T-cell (primary cell): Measurements from ENCODE around the gene ANKRD13D. TPM values are rescaled to one million over a fixed set of nuclear protein-coding genes. Genes with fewer than 3 reads are reported as not detected.
"Not testable (repeated sequence)": the region's sequence is repeated elsewhere in the genome, so short reads cannot be mapped to it uniquely, and the experiment has no call there.

ENCODE experiments used
- ATAC-seq, 4 experiments: fragments of 200-7000 bp in 3 of 4; fragments of 150-1000 bp in 1 of 4; cut with Tn5 transposase; replicated peaks in 1 of 4; 1 replicate in 3 of 4; 2 replicates in 1 of 4; pipeline ENCODE4 v1.10.0; 2021; ENCODE audit warnings: moderate library complexity in 3 of 4, mild to moderate bottlenecking in 2 of 4, moderate number of reproducible peaks in 1 of 4
- CTCF ChIA-PET, 2 donors: fragments of 300-600 bp; sonication (Branson Sonifier 250); formaldehyde crosslinking; loops; one replicate each; lab custom pipeline; 2022; ENCODE audit warnings: antibody characterized with exemption in 2 of 2; lab: Charles Lee
- POLR2A ChIA-PET, 2 donors: fragments of 300-600 bp; sonication (Branson Sonifier 250); formaldehyde crosslinking; loops; one replicate each; lab custom pipeline; 2022; ENCODE audit warnings: antibody characterized with exemption in 2 of 2; lab: Charles Lee
- DNase-seq, 35 experiments: peaks; one replicate each; pipeline versions ENCODE4 v3.0.0 to v3.0.0-alpha.2; 2013 to 2023
- H3K27ac ChIP-seq: one replicate; pipeline ENCODE4 v1.5.1; 2013; ENCODE audit warnings: low read length
- H3K27me3 ChIP-seq, 2 experiments: replicated peaks in 1 of 2; 1 replicate in 1 of 2; 2 replicates in 1 of 2; pipeline versions ENCODE4 v1.6.1 to v1.7.0; 2013; ENCODE audit warnings: low read length in 1 of 2, mixed read lengths in 1 of 2; ENCODE audit not compliant: control insufficient read depth in 2 of 2, insufficient read depth in 2 of 2; ENCODE audit errors: extremely low read depth in 1 of 2
- H3K36me3 ChIP-seq, 2 donors: 1 replicate in 1 of 2; 2 replicates in 1 of 2; pipeline versions ENCODE4 v1.6.1 to v1.7.0; 2013; ENCODE audit warnings: low read length in 1 of 2; ENCODE audit not compliant: control insufficient read depth in 2 of 2, insufficient read depth in 1 of 2; ENCODE audit errors: extremely low read depth in 1 of 2
- H3K4me1 ChIP-seq, 2 experiments: 1 replicate in 1 of 2; 2 replicates in 1 of 2; pipeline versions ENCODE4 v1.6.1 to v1.7.0; 2013; ENCODE audit warnings: low read length in 2 of 2, mixed read lengths in 1 of 2; ENCODE audit not compliant: insufficient read depth in 2 of 2, control insufficient read depth in 1 of 2; ENCODE audit errors: extremely low read depth in 1 of 2
- H3K4me3 ChIP-seq, 2 donors: 1 replicate in 1 of 2; 2 replicates in 1 of 2; pipeline versions ENCODE4 v1.5.1 to v1.7.0; 2013; ENCODE audit warnings: mild to moderate bottlenecking in 2 of 2, low read length in 1 of 2, moderate library complexity in 1 of 2; ENCODE audit not compliant: control insufficient read depth in 1 of 2; ENCODE audit errors: extremely low read depth in 1 of 2
- H3K9me3 ChIP-seq: 2 replicates; pipeline ENCODE4 v1.7.0; 2013
- H3K27ac Mint-ChIP-seq, 2 donors: one replicate each; pipeline ENCODE4 v1.8.0; 2020 to 2021; ENCODE audit warnings: mild to moderate bottlenecking in 2 of 2, mixed read lengths in 2 of 2
- H3K27me3 Mint-ChIP-seq, 2 donors: one replicate each; pipeline ENCODE4 v1.8.0; 2021 to 2022; ENCODE audit warnings: mixed read lengths in 2 of 2
- H3K36me3 Mint-ChIP-seq: one replicate; pipeline ENCODE4 v1.8.0; 2021; ENCODE audit warnings: mixed read lengths
- H3K4me1 Mint-ChIP-seq, 3 donors: one replicate each; pipeline ENCODE4 v1.8.0; 2020 to 2022; ENCODE audit warnings: mixed read lengths in 3 of 3, mild to moderate bottlenecking in 1 of 3
- H3K4me3 Mint-ChIP-seq, 3 donors: one replicate each; pipeline ENCODE4 v1.8.0; 2020 to 2022; ENCODE audit warnings: mild to moderate bottlenecking in 3 of 3, mixed read lengths in 3 of 3, moderate library complexity in 3 of 3
- H3K9me3 Mint-ChIP-seq, 3 donors: one replicate each; pipeline ENCODE4 v1.8.0; 2020 to 2022; ENCODE audit warnings: mixed read lengths in 3 of 3
- WGBS: methylation state at CpG from one replicate; pipeline ENCODE4 v1.1.5; 2013; ENCODE audit warnings: missing lambda C conversion rate; ENCODE audit not compliant: insufficient coverage; 5-methylcytosine and 5-hydroxymethylcytosine counted together
- total RNA-seq, 35 experiments: library from RNA in 6 of 35; stranded (reverse) in 6 of 35; fragments of 120-200 nt in 1 of 35; gene quantifications; one replicate each; pipeline versions ENCODE4 v1.2.1 to v1.2.4 and lab custom pipeline; 2013 to 2026

ANKRD13D gene
- total RNA-seq, 5 donors from 2014 or later (not counting 1 experiment from before 2014, with no cell fraction given): 150 to 249 (median 237) TPM

- ChIA-PET CTCF (interaction anchor here in 1 of 2 donors (0.7 to 2.1 kb wide), 7 partner anchors 24 to 53 kb away, joined by 3 to 20 read pairs (median 4); partner anchors contain the start of gene GRK2), POLR2A (interaction anchor here in 1 of 2 donors (0.8 to 1.0 kb wide), 2 partner anchors 14 to 45 kb away, joined by 3 read pairs; partner anchors contain the start of gene SSH3)
- Histone ChIP-seq H3K36me3 (no peaks in the 10 kb centered on the region), H3K27me3 (no peaks in the 10 kb centered on the region), H3K4me3 (peak overlapping the region; percentile 68 to 93), H3K27ac (peak overlapping the region; percentile 67), H3K9me3 (no peaks in the 10 kb centered on the region), H3K4me1 (peaks cover 13 to 53% of the 10 kb centered on the region in 2 experiments)
- DNase-seq (peak in 1 of 35 experiments; percentile 16), ATAC-seq (no peak)
- H3K36me3 Mint-ChIP-seq: peaks cover 5% of the 10 kb centered on the region
- H3K9me3 Mint-ChIP-seq: no peaks in the 10 kb centered on the region
- H3K27ac Mint-ChIP-seq: peak overlapping the region; percentile 95 to 98
- H3K27me3 Mint-ChIP-seq: no peaks in the 10 kb centered on the region
- peak overlapping the region; percentile 93 to 98 (median 94) for H3K4me3 Mint-ChIP-seq
- 4% methylated on average over 5 of the region's 10 CpGs for WGBS
- peaks cover 40 to 63% (median 48%) of the 10 kb centered on the region in 3 donors for H3K4me1 Mint-ChIP-seq
Observed at GRCh38 chr11:67316882-67317204, 27.7 kb downstream of the ANKRD13D start.

- Histone ChIP-seq H3K27ac (peak overlapping the region; percentile 67), H3K36me3 (no peaks in the 10 kb centered on the region), H3K4me1 (peaks cover 11 to 48% of the 10 kb centered on the region in 2 experiments), H3K4me3 (peak overlapping the region; percentile 68 to 93), H3K9me3 (no peaks in the 10 kb centered on the region), H3K27me3 (no peaks in the 10 kb centered on the region)
- ChIA-PET CTCF (interaction anchor here (0.5 to 2.1 kb wide), 11 partner anchors 24 to 133 kb away, joined by 3 to 20 read pairs (median 4); partner anchors contain the start of genes ANKRD13D (in 1 of the 2) and GRK2 (in 1 of the 2)), POLR2A (interaction anchor here in 1 of 2 donors (0.8 to 1.3 kb wide), 3 partner anchors 14 to 78 kb away, joined by 3 to 4 read pairs (median 3); partner anchors contain the start of gene SSH3)
- WGBS: under 1% methylated on average over 55 of the region's 55 CpGs
- Mint-ChIP-seq H3K27ac (peak overlapping the region; percentile 95 to 98), H3K36me3 (peaks cover 5% of the 10 kb centered on the region), H3K27me3 (no peaks in the 10 kb centered on the region), H3K4me1 (peaks cover 35 to 60% (median 43%) of the 10 kb centered on the region in 3 donors), H3K9me3 (no peaks in the 10 kb centered on the region), H3K4me3 (peak overlapping the region; percentile 93 to 98 (median 94))
- DNase-seq: peak; percentile 91 to 99 (median 97)
- ATAC-seq: peak; percentile 83 to 86 (median 84)
Observed at GRCh38 chr11:67317205-67317887, 28.2 kb downstream of the ANKRD13D start.

- peaks cover 5 to 41% of the 10 kb centered on the region in 2 experiments for H3K4me1 ChIP-seq
- ATAC-seq (peak; percentile 40 to 56 (median 54)), DNase-seq (peak in 11 of 35 experiments; percentile 7 to 43 (median 26))
- peak overlapping the region; percentile 95 to 98 for H3K27ac Mint-ChIP-seq
- ChIA-PET CTCF (interaction anchor here (0.5 to 2.1 kb wide), 9 partner anchors 29 to 132 kb away, joined by 3 to 20 read pairs (median 4); partner anchors contain the start of genes ANKRD13D (in 1 of the 2) and GRK2 (in 1 of the 2)), POLR2A (interaction anchor here in 1 of 2 donors (1.0 to 1.3 kb wide), 2 partner anchors 47 to 78 kb away, joined by 3 to 4 read pairs; no protein-coding TSS in a partner anchor)
- H3K4me3 ChIP-seq: peak overlapping the region; percentile 68 to 93
- no peaks in the 10 kb centered on the region for H3K9me3 ChIP-seq
- peak overlapping the region; percentile 93 to 98 (median 94) for H3K4me3 Mint-ChIP-seq
- peaks cover 5% of the 10 kb centered on the region for H3K36me3 Mint-ChIP-seq
- H3K36me3 ChIP-seq: no peaks in the 10 kb centered on the region
- H3K27me3 Mint-ChIP-seq: no peaks in the 10 kb centered on the region
- 1% methylated on average over 50 of the region's 53 CpGs for WGBS
- no peaks in the 10 kb centered on the region for H3K27me3 ChIP-seq
- H3K27ac ChIP-seq: peak overlapping the region; percentile 67
- no peaks in the 10 kb centered on the region for H3K9me3 Mint-ChIP-seq
- H3K4me1 Mint-ChIP-seq: peaks cover 28 to 53% (median 36%) of the 10 kb centered on the region in 3 donors
Observed at GRCh38 chr11:67317888-67318555, 28.9 kb downstream of the ANKRD13D start.

- H3K4me3 ChIP-seq, H3K27ac ChIP-seq, H3K9me3 Mint-ChIP-seq, H3K36me3 Mint-ChIP-seq, H3K36me3 ChIP-seq, H3K27me3 Mint-ChIP-seq, H3K9me3 ChIP-seq, ATAC-seq, DNase-seq, H3K27me3 ChIP-seq: not testable (repeated sequence)
- Mint-ChIP-seq H3K4me3 (peak overlapping the region; percentile 93 to 98 (median 94)), H3K27ac (peak overlapping the region in 1 of 2 donors; percentile 39), H3K4me1 (peaks cover 21 to 46% (median 29%) of the 10 kb centered on the region in 3 donors)
- CTCF ChIA-PET: interaction anchor here in 1 of 2 donors (1.0 kb wide), 1 partner anchor 27 kb away, joined by 6 read pairs; no protein-coding TSS in a partner anchor
- H3K4me1 ChIP-seq: peaks cover 0 to 33% of the 10 kb centered on the region in 2 experiments
- 92% methylated on average over 8 of the region's 12 CpGs for WGBS
- POLR2A ChIA-PET: interaction anchor here in 1 of 2 donors (0.5 kb wide), 1 partner anchor 156 kb away, joined by 8 read pairs; no protein-coding TSS in a partner anchor
Observed at GRCh38 chr11:67318876-67319275, 29.8 kb downstream of the ANKRD13D start.

GRCh38 chr11:67320011-67320410, 30.9 kb downstream of the ANKRD13D start:
- no peaks in the 10 kb centered on the region for H3K36me3 ChIP-seq
- no peaks in the 10 kb centered on the region for H3K27me3 Mint-ChIP-seq
- no peaks in the 10 kb centered on the region for H3K27me3 ChIP-seq
- H3K4me1 Mint-ChIP-seq: peaks cover 16 to 46% (median 22%) of the 10 kb centered on the region in 3 donors
- 84% methylated on average over 3 of the region's 3 CpGs for WGBS
- H3K27ac Mint-ChIP-seq: no peak overlapping the region
- no peak overlapping the region for H3K4me3 ChIP-seq
- H3K27ac ChIP-seq: no peak overlapping the region
- H3K4me3 Mint-ChIP-seq: no peak overlapping the region
- H3K9me3 ChIP-seq: no peaks in the 10 kb centered on the region
- CTCF ChIA-PET: interaction anchor here in 1 of 2 donors (0.6 to 1.6 kb wide), 5 partner anchors 13 to 62 kb away, joined by 3 to 6 read pairs (median 4); no protein-coding TSS in a partner anchor
- no peak for ATAC-seq
- no peak for DNase-seq
- H3K4me1 ChIP-seq: peaks cover 0 to 25% of the 10 kb centered on the region in 2 experiments
- peaks cover 5% of the 10 kb centered on the region for H3K36me3 Mint-ChIP-seq
- POLR2A ChIA-PET: interaction anchor here in 1 of 2 donors (0.5 kb wide), 1 partner anchor 854 kb away, joined by 6 read pairs; the partner anchor contains the start of gene PELI3
- H3K9me3 Mint-ChIP-seq: no peaks in the 10 kb centered on the region
